Prostate gland (tissue), 2 donors: ENCODE data around the gene TMCO4.

ENCODE experiments used
- CTCF ChIP-seq, 4 experiments: fragments of 200-600 bp in 2 of 4; fragments of 450-650 bp in 2 of 4; sonication (generic) in 2 of 4; IDR thresholded peaks; 1 replicate in 3 of 4; 2 replicates in 1 of 4; pipeline ENCODE4 v1.5.1; 2016 to 2019; ENCODE audit warnings: antibody characterized with exemption in 4 of 4, mild to moderate bottlenecking in 2 of 4, moderate library complexity in 2 of 4
- POLR2A ChIP-seq: fragments of 450-650 bp; IDR thresholded peaks from one replicate; pipeline ENCODE4 v1.6.1; 2016; ENCODE audit warnings: antibody characterized with exemption, mild to moderate bottlenecking

GRCh38 chr1:19637606-19638005 lies 162.1 kb downstream of the TMCO4 start:
- no peak for TF ChIP-seq CTCF (IDR thresholded peaks at IDR 0.05)
- TF ChIP-seq POLR2A, result no peak
